Epithelial cell of proximal tubule (primary cell): Measurements from ENCODE around the gene PKM. TPM values are rescaled to one million over a fixed set of nuclear protein-coding genes. Genes with fewer than 3 reads are reported as not detected.

Experiments
- DNase-seq: peaks from one replicate; pipeline ENCODE4 v3.0.0-alpha.2; 2011; ENCODE audit warnings: low read depth
- H3K4me3 ChIP-seq: 2 replicates; pipeline ENCODE4 v1.5.1; 2011; ENCODE audit warnings: low read depth, mild to moderate bottlenecking, low read length
- CTCF ChIP-seq: conservative IDR thresholded peaks from 2 replicates; pipeline ENCODE4 v1.5.1; 2012; ENCODE audit warnings: low read depth, mild to moderate bottlenecking, low read length
- total RNA-seq: library from RNA; depleted of rRNA; stranded (reverse); fragments of >200 nt; gene quantifications from 2 replicates; pipeline ENCODE4 v1.2.3, GENCODE V29; 2015

Gene PKM
- total RNA-seq, 1 donor from 2014 or later = 1,902 TPM

- no peak overlapping the region for H3K4me3 ChIP-seq
- TF ChIP-seq CTCF = no peak
- DNase-seq = no peak
These were observed 77.6 kb downstream of the PKM start for GRCh38 chr15:72153269-72154000.

Other genes with a start within 250 kb of the PKM start
- 8.8 and 18.1 TPM in 2 replicates for gene MYO9A, start 113.0 kb downstream of the PKM start, total RNA-seq
- gene SENP8, start 112.8 kb downstream of the PKM start, total RNA-seq = 1.2 and 1.6 TPM in 2 replicates
- 1.8 and 5.0 TPM in 2 replicates for gene GRAMD2A, start 33.4 kb downstream of the PKM start, total RNA-seq
- gene PARP6, start 41.4 kb upstream of the PKM start, total RNA-seq = 14.7 and 16.0 TPM in 2 replicates
- not detected in 2 replicates for gene CELF6, start 89.0 kb upstream of the PKM start, total RNA-seq
- 63.4 and 82.7 TPM in 2 replicates for gene HEXA, start 144.8 kb upstream of the PKM start, total RNA-seq
- gene TMEM202, start 167.1 kb upstream of the PKM start, total RNA-seq = not detected in 2 replicates
- gene ARIH1, start 243.1 kb upstream of the PKM start, total RNA-seq = 21.9 and 29.3 TPM in 2 replicates